NCI-H128 (cell line): ENCODE measurements around the gene KRT81.
"Not testable (repeated sequence)": the region's sequence is repeated elsewhere in the genome, so short reads cannot be mapped to it uniquely, and the experiment has no call there.

Experiments
- DNase-seq: peaks from one replicate; lab custom pipeline; 2025; ENCODE audit not compliant: unreplicated experiment; lab: John Stamatoyannopoulos, UW

The KRT81 gene

DNA sequence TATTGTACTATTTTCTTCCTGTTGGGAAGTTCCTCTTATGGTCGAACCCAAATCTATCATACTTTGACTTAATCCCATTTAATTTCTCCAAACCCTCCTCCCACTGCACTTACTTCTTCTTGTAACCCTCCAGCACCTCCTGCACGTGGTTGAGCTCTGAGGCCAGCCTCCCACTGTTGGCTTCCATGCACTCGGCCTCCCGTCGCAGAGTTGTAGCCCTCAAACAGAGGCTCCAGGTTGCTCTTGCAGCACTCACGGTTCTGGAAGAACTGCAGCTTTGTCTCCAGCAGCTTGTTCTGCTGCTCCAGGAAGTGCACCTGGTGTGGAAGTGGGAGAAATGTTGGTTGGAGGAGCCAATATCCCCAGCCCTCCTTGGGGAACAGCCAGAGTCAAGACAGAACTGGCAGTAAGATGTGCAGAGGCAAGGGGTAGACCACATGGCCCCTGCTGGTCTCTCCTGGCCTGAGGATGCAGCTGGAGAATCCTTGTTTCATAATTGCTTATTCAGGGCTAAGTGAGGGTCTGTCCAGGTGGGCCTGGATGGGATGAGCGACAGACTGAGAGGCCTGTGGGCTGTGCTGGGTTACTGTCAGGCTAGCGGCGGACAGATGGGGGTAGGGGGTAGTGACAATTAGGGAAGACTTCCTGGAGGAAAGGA is 35.3 kb downstream of the KRT81 start:
- DNase-seq: no peak

DNA sequence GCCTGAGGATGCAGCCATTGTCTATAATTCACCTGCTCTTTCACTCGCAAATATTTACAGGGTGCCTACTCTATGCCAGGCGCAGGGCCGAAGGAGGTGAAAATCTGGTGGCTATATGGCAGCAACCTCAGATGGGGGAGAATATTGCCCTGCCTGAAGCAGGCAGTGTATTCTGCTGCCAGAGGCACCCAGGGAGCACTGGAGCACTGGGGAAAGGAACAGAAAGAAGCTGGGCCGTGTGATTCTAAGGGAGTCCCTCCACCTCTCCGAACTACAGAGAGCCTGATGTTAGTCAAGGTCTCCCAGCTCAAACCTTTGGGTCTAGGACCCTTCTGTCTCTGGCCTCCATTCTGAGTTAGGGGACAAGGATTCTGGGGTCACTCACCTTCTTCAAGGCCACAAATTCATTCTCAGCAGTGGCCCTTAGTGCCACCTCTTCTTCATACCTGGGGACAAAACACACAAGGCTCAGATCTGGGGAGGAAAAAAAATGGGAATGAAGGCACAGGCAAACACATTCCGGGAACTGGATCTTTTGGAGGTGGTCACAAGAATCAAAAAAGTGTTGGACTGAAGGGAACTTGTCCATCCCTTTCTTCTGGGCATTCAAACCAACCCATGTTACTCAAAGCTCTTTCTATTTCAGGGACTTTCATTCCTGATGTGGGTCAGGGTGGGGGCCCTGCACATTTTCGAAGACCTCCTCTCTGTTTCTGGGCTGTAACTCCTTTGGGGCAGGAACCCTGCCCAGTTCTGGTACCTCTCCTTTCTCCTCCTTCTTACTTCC is 36.2 kb downstream of the KRT81 start:
- DNase-seq: no peak

DNA sequence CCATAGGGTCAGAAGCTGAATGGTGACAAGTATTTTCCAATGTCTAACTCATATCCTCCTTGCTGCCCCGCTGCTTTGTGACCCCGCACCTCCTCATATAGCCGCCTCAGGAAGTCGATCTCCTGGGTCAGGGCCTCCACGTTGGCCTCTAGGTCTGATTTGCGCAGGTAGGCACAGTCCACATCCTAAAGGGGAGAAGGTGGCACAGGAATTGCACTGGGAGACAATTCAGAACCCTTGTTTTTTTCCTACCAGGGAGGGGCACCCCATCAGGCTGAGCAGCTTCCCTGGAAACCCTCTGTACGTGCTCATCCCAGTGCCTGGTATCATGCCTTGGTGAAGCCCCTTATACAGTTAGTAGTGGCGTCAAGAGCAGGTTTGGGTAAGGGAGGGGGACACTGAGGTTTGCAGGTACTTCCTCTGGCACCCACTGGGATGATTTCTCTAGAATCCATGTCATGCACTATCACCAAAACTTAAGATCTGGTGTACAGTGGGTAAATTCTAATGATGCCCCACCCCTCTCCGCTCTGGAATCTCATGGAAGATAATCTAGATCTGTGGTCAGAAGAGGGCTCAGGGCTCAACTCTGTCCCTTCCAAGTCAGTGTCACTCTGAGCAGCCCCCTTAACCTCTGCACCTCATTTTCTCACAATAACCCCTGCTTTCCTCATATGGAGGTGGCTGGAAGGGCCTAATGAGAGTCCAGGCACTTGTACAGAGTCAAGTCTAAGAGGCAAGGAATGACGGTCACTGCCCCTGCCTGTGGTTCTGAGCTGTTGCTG is 37.0 kb downstream of the KRT81 start:
- DNase-seq: no peak

DNA sequence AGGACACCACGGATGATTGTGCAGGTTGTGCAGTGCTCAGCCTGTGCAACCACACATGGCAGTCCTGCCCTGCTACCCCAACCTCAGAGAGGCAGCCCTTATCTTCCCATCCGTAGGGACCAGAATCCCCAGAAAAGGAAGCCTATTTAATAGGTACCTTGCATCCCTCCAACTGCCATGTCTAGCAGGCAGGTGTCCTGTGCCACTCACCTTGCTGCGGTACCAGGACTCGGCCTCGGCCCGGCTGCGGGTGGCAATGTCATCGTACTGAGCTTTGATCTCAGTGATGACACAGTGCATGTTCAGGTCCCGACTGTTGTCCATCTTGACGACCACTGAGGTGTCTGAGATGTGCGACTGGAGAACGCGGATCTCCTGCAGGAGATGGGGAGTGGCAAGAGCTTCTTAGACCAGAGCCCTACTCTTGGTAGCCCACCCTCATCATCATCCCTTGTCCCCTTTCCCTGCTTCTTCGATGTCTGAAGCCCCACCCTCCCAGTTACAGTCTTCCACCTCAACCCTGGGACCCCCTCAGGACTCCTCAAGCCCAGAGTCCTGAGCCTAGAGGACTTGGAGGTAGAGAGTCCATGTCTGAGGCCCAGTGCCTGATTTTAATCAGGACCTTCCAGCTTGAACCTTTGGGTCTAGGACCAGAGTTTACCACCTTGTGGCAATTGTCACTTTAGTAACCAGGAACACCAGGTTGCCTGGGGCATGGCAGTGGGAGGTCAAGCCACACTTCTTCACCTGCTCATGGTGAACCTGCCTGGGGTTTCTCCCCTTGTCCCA is 37.7 kb downstream of the KRT81 start:
- DNase-seq: no peak

DNA sequence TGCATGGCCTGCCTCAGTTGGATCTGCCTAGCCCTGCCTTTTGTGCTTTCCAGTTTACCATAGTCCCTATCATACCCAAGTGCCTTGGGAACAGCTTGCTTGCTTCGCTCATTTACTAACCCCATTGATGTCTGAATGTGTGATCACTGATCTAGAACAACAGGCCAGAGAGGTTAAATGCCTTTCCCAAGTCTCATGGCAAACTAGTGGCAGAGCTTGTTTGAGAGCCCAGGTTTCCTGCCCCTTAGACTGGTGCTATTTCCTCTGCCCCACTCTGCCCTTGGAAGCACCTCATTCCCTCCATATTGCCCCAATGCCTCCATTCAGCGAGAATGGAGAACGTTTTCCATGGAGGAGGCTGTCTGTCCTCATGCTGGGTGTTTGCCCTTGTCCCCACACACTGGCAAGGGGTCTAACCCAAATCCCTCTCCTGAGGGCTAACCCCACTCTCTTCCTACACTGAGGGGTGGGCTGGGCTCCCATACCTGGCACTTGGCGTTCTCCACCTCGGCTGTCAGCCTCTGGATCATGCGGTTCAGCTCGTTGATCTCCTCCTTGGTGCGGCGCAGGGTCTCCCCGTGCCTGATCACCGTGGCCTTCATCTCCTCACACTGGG is 38.5 kb downstream of the KRT81 start:
- DNase-seq: no peak

DNA sequence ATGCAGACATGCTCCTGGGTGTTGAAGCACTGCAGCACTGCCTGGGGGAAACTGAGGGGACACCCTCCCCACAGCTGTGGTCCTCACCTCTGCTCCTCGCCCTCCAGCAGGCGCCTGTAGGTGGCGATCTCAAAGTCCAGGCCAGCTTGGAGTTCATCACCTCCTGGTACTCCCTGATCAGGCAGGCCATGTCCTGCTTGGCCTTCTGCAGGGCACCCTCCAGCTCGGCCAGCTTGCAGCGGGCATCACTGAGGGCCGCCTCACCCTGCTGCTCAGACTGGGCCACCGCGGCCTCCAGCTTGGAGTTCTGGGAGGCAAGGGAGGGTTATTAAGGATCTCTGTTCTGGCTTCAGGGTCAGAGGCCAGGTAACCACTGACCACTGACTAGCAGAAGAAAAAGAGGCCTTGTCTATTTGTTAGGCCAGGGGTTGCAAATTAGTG is 39.1 kb downstream of the KRT81 start:
- not testable (repeated sequence) for DNase-seq

DNA sequence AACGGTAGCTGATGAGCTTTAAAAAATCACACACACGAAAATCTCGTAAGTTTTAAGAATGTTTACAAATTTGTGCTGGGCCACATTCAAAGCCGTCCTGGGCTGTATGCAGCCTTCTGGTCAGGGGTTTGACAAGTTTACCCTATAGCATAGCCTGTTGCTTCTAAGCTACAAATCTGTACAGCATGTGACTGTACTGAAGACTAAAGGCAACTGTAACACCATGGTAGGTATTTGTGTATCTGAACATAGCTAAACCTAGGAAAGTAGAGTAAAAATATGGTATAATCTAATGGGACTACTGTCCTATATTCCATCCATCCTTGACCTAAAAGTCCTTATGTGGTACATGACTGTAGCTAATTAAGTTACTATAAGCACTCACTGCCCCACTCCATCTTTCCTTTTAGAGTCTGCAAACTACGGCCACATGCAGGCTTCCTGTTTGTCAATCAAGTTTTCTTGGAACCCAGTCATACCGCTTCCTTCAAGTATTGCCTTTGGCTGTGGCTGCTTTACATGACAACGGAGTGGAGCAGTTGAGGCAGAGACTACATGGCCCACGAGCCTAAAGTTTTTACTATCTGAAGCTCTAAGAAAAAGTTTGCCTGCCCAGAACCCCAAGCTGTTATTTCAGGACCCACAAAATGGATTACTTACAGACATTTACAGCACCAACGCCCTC is 39.8 kb downstream of the KRT81 start:
- DNase-seq: no peak

DNA sequence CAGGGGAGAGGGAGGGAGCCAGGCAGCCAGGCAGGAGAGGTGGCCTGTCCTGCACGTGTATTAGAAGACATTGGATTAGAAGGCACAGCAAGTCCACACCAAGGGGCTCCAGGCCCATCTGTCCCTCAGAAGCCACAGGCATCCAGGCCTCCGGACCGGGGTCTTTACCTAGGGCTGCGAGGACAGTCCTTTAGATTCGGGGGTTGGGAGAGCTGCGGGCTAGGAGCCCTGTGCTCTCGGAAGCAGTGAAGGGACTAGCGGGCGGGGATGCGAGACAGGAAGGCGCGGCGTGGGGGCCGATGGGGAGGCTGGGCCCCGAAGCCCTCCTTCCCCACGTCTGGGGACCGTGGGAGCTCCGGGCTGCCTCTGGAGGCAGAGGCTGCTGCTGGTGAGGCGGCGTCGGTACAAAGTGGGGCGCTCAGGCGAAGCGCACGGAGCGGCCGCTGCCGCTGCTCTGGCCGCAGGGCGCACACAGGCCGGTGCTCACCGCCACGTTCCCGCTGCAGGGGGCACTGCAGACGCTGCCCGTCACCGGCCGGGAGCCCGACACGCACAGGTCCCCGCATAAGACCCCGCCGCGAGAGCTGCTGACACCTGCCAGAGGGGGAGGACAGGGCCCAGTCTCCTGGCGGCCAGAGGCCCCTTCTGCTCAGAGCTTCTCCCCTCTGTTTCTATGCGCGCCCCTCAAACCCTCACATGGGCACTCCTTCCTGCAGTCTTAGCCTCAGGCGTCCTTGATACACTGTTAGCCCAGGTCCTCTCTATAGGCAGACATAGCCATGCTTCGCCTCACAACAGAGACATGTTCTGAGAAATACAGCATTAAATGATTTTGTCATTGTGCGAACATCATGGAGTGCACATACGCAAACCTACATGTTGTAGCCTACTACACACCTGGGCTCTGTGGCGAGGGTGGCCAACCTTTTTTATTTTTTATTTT is 41.0 kb downstream of the KRT81 start:
- DNase-seq: no peak

DNA sequence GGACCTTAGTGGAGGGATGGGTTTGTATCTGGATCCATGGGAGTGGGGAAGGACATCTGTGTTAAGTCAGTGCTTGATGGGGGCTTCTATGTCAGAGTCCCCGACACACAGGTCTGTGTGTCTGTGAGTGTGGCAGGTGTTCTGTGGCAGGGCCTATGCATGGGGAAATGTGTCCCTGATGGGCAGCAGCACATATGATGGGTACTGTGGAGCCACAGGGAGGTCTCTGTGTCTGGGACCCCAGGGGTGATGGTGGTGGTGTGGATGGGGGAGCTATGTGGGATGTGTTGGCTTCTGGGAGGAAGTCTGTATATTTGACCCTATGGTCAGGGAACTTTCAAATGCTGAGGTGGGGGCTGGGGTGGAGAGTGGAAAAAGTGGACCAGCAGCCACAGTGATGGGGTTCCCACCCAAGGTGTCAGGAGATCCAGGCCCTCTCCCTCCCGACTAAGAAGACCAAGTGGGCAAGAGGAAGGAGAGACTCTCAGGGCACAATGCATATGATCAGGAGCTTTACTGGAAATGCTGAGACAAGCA is 41.8 kb downstream of the KRT81 start:
- no peak for DNase-seq

DNA sequence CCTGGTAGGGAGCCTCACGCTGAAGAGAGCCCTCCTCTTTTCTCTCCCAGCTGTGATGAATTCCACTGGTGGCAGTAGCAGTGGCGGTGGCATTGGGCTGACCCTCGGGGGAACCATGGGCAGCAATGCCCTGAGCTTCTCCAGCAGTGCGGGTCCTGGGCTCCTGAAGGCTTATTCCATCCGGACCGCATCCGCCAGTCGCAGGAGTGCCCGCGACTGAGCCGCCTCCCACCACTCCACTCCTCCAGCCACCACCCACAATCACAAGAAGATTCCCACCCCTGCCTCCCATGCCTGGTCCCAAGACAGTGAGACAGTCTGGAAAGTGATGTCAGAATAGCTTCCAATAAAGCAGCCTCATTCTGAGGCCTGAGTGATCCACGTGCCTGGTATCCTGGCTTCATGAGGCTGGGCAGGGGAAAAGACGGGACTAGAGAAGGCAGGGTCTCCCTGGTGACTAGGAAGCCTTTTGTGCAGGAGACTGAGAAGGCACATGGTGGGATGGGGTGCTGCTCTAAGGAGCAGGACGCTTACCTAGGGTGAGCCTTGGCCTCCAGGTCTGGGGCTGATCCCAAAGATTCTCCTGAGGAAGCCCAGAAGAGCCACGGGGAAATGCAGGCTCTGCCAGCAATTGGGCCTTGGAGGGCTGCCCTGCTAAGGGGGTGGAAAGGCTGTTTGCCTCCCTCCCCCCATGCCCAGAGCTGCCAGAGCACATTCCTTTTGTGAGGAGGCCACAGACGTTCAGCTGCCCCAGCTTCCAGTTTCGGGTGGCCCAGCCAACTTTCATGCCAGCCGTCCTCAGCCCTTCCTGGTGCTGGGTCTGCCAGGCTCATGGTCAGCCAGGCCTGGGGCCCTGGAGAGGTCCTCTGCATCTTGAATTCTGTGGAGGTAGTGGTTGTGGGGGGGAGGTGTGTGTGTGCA is 42.5 kb downstream of the KRT81 start:
- DNase-seq: no peak

DNA sequence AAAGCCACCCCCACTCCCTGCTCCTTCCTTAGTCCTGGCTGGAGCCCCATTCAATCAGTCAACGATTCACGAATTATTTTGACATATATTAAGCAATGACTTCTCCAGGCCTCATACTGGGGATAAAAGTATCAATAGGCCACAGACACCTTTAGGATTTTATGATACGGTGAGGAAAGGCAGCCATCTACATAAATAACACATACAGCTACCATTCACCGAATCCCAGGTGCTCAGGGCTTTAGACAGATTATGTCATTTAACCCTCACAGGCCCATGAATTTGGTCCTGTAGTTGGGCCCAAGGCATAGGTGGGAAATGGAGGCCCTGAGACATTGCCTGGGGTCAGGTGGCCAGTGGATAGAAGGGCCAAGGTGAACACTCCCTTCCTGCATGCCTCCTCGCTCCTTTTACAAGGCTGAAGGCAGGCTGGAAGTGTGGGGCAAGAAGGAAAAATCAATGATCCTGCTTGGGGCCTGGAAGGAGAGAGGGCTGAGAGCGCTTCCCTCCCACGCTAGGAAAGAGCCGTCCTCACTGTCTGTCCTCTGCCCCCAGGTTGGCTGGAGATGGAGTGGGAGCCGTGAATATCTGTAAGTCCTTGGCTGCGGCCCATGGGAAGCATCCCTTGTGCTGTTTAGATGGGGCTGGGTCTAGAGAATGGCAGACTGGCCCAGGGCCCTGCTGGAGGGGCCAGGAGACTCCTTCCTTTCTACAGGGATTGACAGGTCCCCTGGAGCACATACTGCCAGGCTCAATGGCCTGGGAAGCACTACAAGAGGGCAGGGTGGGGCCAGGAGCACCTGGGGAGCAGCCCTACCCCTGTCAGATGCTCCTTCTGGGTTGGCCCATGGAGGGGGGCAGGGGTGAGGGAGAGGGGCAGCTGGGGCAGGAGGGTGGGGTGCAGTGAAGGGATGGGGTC is 43.5 kb downstream of the KRT81 start:
- DNase-seq: no peak

DNA sequence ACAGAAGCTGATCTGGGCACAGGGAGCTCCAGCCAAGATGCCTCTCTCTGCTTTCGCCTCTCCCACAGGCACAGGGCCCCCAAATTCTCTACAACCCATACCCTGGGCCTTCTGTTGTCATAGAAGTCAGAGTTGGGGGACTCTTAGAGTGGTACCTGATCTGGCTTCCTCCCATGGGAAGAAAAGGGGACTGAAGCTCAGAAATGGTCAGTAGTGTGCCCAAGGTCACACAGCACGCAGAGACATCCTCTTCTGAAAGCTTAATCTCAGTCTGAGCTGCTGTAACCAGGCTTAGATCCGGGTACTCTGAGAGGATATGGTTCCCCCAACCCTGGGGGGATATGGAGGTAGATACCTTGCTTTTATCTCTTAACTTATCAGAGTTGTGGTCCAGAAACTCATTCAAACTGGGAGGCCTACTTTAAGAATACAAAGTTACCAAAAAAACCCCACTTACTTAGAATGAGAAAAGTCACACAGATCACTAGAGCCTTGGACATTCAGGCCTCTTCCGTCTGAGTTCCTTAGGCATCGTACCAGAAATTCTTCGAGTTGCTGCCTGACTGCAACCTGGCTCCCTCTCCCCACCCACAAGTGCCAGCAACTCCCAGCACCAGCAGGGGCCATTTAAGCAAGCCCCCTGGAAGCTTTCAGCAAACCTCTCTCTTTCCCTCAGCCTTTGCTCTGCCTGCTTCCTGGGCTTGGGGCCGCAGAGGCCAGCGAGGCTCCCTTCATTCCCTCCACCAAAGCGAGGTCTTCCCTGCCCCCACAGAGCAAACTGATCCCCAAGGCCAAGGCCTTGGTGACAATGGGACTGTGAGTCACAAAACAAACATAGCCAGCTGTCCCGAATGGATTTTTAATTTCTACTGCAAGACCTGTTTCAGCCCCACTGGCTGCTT is 44.4 kb downstream of the KRT81 start:
- no peak for DNase-seq

DNA sequence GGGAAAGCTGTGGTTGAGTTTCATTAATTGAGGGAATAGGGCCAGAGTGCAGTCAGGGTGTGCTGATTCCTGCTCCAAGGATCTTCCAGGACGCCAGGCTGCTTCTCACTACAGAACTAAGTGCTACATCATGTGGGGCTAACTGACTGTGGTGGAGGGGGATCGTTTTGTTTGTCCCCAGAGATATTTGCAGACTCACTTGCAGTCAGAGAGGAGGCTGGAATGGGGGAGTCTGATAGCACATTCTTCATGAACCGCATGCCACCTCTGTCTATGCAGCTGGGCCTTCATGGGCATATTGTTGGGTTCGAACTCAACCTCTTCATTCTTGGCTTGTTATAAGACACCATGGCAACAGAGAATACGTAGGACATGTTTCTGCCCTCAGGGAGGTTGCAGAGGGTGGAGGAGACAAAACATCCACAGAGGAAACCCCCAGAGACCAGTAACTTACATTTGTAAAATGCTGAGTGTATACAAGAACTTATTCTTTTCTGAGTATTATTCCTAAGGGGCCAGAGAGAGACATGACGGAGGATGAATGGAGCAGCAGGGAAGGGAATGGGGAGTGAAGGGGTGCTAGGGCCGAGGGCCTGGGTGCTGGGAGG is 45.3 kb downstream of the KRT81 start:
- no peak for DNase-seq

DNA sequence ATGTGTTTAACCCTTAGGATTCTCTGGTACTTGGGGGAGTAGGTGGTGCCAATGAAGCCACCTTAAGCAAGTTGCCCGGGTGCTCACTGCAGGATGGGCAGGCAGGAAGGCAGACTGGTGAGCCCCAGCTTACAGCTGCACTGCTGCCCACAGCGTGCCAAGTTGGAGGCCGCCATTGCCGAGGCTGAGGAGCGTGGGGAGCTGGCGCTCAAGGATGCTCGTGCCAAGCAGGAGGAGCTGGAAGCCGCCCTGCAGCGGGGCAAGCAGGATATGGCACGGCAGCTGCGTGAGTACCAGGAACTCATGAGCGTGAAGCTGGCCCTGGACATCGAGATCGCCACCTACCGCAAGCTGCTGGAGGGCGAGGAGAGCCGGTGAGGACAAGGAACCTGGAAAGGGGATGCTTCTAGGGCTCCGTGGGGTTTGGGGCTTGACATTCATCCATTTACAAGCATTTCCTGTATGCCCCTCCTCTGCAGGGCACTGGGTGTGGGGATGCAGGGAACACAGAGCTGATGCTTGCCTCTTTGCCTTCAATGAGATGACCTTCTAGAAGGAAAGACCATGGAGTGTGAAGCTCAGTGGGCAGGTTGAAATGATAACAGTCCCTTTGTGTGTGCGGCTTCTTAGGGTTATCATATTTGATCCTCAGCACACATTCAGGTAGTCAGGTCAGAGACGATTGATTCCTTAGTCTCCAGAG is 45.9 kb downstream of the KRT81 start:
- no peak for DNase-seq

DNA sequence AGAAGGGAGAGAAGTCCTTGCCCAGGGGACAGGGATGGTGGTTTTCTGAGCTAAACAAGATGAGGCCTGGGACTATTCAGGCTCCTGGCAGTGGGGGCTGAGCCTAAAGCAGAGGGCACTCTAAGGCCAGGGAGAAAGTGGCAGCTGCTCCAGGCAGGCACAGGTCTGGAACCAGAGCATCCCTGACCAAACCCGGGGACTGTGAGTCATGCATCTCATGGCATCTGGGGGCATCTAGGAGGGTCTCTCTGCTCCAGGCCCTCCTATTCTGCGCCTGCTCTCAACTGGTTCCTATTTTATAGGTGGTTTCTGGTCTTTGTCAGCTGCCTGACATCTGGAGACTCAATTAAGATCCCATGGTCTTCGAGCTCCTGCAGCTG is 46.7 kb downstream of the KRT81 start:
- DNase-seq: no peak
